GM23248 (cell line): ENCODE measurements around the gene RBP5. TPM values are rescaled to one million over a fixed set of nuclear protein-coding genes. Genes with fewer than 3 reads are reported as not detected.

Experiments
- DNase-seq: peaks from one replicate; pipeline ENCODE4 v3.0.0-alpha.2; 2015
- H2AFZ ChIP-seq: fragments of 200-600 bp; sonication (generic); 2 replicates; pipeline ENCODE4 v1.6.1; 2016; ENCODE audit warnings: antibody characterized with exemption
- H3F3A ChIP-seq: fragments of 200-600 bp; sonication (generic); 2 replicates; pipeline ENCODE4 v1.6.1; 2016; ENCODE audit warnings: mild to moderate bottlenecking, antibody characterized with exemption, mixed run types; ENCODE audit not compliant: insufficient read depth
- H3K27ac ChIP-seq: fragments of 200-600 bp; sonication (generic); 2 replicates; pipeline ENCODE4 v1.5.1; 2016; ENCODE audit warnings: mild to moderate bottlenecking
- H3K27me3 ChIP-seq: fragments of 200-600 bp; sonication (generic); replicated peaks from 2 replicates; pipeline ENCODE4 v1.6.1; 2016; ENCODE audit warnings: mild to moderate bottlenecking; ENCODE audit not compliant: insufficient read depth
- H3K36me3 ChIP-seq: fragments of 200-600 bp; sonication (generic); 2 replicates; pipeline ENCODE4 v1.6.1; 2016; ENCODE audit warnings: low read depth, mild to moderate bottlenecking
- H3K4me1 ChIP-seq: fragments of 200-600 bp; sonication (generic); 2 replicates; pipeline ENCODE4 v1.6.1; 2016; ENCODE audit warnings: mild to moderate bottlenecking; ENCODE audit not compliant: insufficient read depth
- H3K4me2 ChIP-seq: fragments of 200-600 bp; sonication (generic); one replicate; pipeline ENCODE4 v1.6.1; 2016; ENCODE audit warnings: mild to moderate bottlenecking; ENCODE audit not compliant: unreplicated experiment
- H3K4me3 ChIP-seq: fragments of 200-600 bp; sonication (generic); 2 replicates; pipeline ENCODE4 v1.5.1; 2016; ENCODE audit warnings: mild to moderate bottlenecking
- H3K79me2 ChIP-seq: fragments of 200-600 bp; sonication (generic); 2 replicates; pipeline ENCODE4 v1.6.1; 2016; ENCODE audit warnings: mild to moderate bottlenecking; ENCODE audit not compliant: insufficient read depth
- H3K9ac ChIP-seq: fragments of 200-600 bp; sonication (generic); 2 replicates; pipeline ENCODE4 v1.6.1; 2016; ENCODE audit warnings: mild to moderate bottlenecking
- H3K9me2 ChIP-seq: fragments of 200-600 bp; sonication (generic); 2 replicates; pipeline ENCODE4 v1.6.1; 2016; ENCODE audit warnings: mixed run types, mild to moderate bottlenecking, moderate library complexity; ENCODE audit not compliant: insufficient read depth
- H3K9me3 ChIP-seq: fragments of 200-600 bp; sonication (generic); one replicate; pipeline ENCODE4 v1.6.1; 2017; ENCODE audit warnings: low read depth
- H4K20me1 ChIP-seq: fragments of 200-600 bp; sonication (generic); 2 replicates; pipeline ENCODE4 v1.6.0; 2016; ENCODE audit not compliant: insufficient read depth
- EZH2 ChIP-seq: fragments of 200-600 bp; sonication (generic); IDR thresholded peaks from 2 replicates; pipeline ENCODE4 v1.6.1; 2018; ENCODE audit warnings: antibody characterized with exemption, mild to moderate bottlenecking; ENCODE audit not compliant: insufficient read depth, poor library complexity, severe bottlenecking
- EZH2phosphoT487 ChIP-seq: fragments of 200-600 bp; sonication (generic); IDR thresholded peaks from 2 replicates; pipeline ENCODE4 v1.6.1; 2018; ENCODE audit warnings: antibody characterized with exemption, moderate library complexity, mild to moderate bottlenecking, low read depth; ENCODE audit not compliant: insufficient read depth
- WGBS, 2 experiments: methylation state at CpG; one replicate each; pipeline ENCODE4 v1.1.6; 2015 to 2017; ENCODE audit warnings: low lambda C conversion rate in 2 of 2, low coverage in 1 of 2; ENCODE audit errors: missing lambda C conversion rate in 2 of 2; 5-methylcytosine and 5-hydroxymethylcytosine counted together
- in situ Hi-C: fragments of 300-500 bp; cut with MboI; formaldehyde crosslinking; loops from 2 replicates; pipeline ENCODE4 v1.15.0; 2020
- polyA plus RNA-seq: library from polyadenylated mRNA; unstranded; fragments of >200 nt; fragmentation: Nextera tagmentation; extraction: Ambion mirVana; gene quantifications from 2 replicates; pipeline ENCODE4 v1.2.1, GENCODE V29; 2016
- total RNA-seq: library from RNA; depleted of rRNA; stranded (reverse); fragments of >200 nt; shearing (Covaris generic); gene quantifications from 2 replicates; pipeline ENCODE4 v1.2.3, GENCODE V29; 2014

Gene RBP5
- total and polyA plus RNA-seq, 2 experiments from 2014 or later: 0.38 TPM; not detected in 1

GRCh38 chr12:7136676-7137075, 8.0 kb upstream of the RBP5 start:
- H3K4me1 ChIP-seq: no peaks in the 10 kb centered on the region
- H3K27me3 ChIP-seq: no peaks in the 10 kb centered on the region
- H3K79me2 ChIP-seq: no peaks in the 10 kb centered on the region
- H3K9me3 ChIP-seq: no peaks in the 10 kb centered on the region
- H3K9ac ChIP-seq: no peak overlapping the region
- no peak overlapping the region for H2AFZ ChIP-seq
- no peaks in the 10 kb centered on the region for H3F3A ChIP-seq
- in situ Hi-C loops: no loop called here
- 94 to 96% methylated on average over 3 of the region's 3 CpGs for WGBS, 2 experiments
- H4K20me1 ChIP-seq: no peaks in the 10 kb centered on the region
- no peak overlapping the region for H3K4me3 ChIP-seq
- H3K27ac ChIP-seq: no peak overlapping the region
- TF ChIP-seq EZH2 (no peak), EZH2phosphoT487 (no peak)
- DNase-seq: no peak
- peaks cover 3% of the 10 kb centered on the region; the same call in 1 of the 2 replicates for H3K36me3 ChIP-seq
- no peaks in the 10 kb centered on the region for H3K9me2 ChIP-seq
- no peak overlapping the region for H3K4me2 ChIP-seq

GRCh38 chr12:7136071-7136470, 7.4 kb upstream of the RBP5 start:
- Histone ChIP-seq H3K9me3 (no peaks in the 10 kb centered on the region), H3K27ac (no peak overlapping the region), H3K4me1 (peaks cover 2% of the 10 kb centered on the region; the same call in 1 of the 2 replicates), H3K79me2 (no peaks in the 10 kb centered on the region), H3K27me3 (no peaks in the 10 kb centered on the region), H3K9me2 (no peaks in the 10 kb centered on the region), H3K36me3 (peaks cover 3% of the 10 kb centered on the region; the same call in 1 of the 2 replicates), H3K4me3 (no peak overlapping the region), H3F3A (no peaks in the 10 kb centered on the region), H2AFZ (no peak overlapping the region), H4K20me1 (no peaks in the 10 kb centered on the region), H3K9ac (no peak overlapping the region), H3K4me2 (no peak overlapping the region)
- DNase-seq: no peak
- 90 to 91% methylated on average over 7 of the region's 7 CpGs for WGBS, 2 experiments
- TF ChIP-seq EZH2: no peak
- no peak for TF ChIP-seq EZH2phosphoT487
- in situ Hi-C loops: no loop called here

GRCh38 chr12:7134396-7135166, 5.9 kb upstream of the RBP5 start:
- Histone ChIP-seq H3K9ac (no peak overlapping the region), H2AFZ (no peak overlapping the region), H3K27ac (no peak overlapping the region), H3K79me2 (no peaks in the 10 kb centered on the region), H3K36me3 (peaks cover 3% of the 10 kb centered on the region; the same call in 1 of the 2 replicates), H3K9me2 (no peaks in the 10 kb centered on the region), H3K4me2 (no peak overlapping the region), H3F3A (no peaks in the 10 kb centered on the region), H4K20me1 (no peaks in the 10 kb centered on the region), H3K4me3 (no peak overlapping the region), H3K27me3 (no peaks in the 10 kb centered on the region), H3K4me1 (peaks cover 6% of the 10 kb centered on the region; the same call in 1 of the 2 replicates), H3K9me3 (no peaks in the 10 kb centered on the region)
- in situ Hi-C loops: no loop called here
- 83% methylated on average over 12 of the region's 12 CpGs for WGBS, 2 experiments
- TF ChIP-seq EZH2: no peak
- DNase-seq: no peak

GRCh38 chr12:7131502-7131866, 2.8 kb upstream of the RBP5 start:
- H2AFZ ChIP-seq: no peak overlapping the region
- H3K9ac ChIP-seq: no peak overlapping the region
- no peaks in the 10 kb centered on the region for H3K9me3 ChIP-seq
- in situ Hi-C loops: no loop called here
- H3F3A ChIP-seq: no peaks in the 10 kb centered on the region
- DNase-seq: no peak
- WGBS, 2 experiments: 67 to 68% methylated on average over 6 to 7 of the region's 7 CpGs
- TF ChIP-seq EZH2 (no peak), EZH2phosphoT487 (no peak)
- H3K4me2 ChIP-seq: no peak overlapping the region
- H3K4me1 ChIP-seq: peaks cover 11% of the 10 kb centered on the region; the same call in 1 of the 2 replicates
- no peaks in the 10 kb centered on the region for H3K27me3 ChIP-seq
- no peaks in the 10 kb centered on the region for H4K20me1 ChIP-seq
- no peaks in the 10 kb centered on the region for H3K36me3 ChIP-seq
- no peak overlapping the region for H3K4me3 ChIP-seq
- no peaks in the 10 kb centered on the region for H3K79me2 ChIP-seq
- no peaks in the 10 kb centered on the region for H3K9me2 ChIP-seq
- H3K27ac ChIP-seq: no peak overlapping the region
